GM18951 (cell line): ENCODE data around the gene GSDMA.

ENCODE experiments used
- POLR2A ChIP-seq: IDR thresholded peaks from 4 replicates; pipeline ENCODE4 v1.6.1; 2011; ENCODE audit warnings: mild to moderate bottlenecking; ENCODE audit not compliant: insufficient read length, insufficient read depth; ENCODE audit errors: extremely low read depth
- in situ Hi-C: fragments of 300-500 bp; cut with MboI; formaldehyde crosslinking; loops from one replicate; pipeline ENCODE4 v1.12.0; 2022; ENCODE audit warnings: low sequenced_read_pairs, mixed read lengths, inconsistent platforms; ENCODE audit not compliant: unreplicated experiment

The GSDMA gene

GRCh38 chr17:39962642-39963220, at the start of gene GSDMA:
Gene GSDMA, plus strand, starts transcription at chr17:39963004. Its CDS starts 2,684 bp downstream, at chr17:39965688.
- in situ Hi-C loops, result no loop called here
- TF ChIP-seq POLR2A, result no peak

GRCh38 chr17:39913989-39914388, 48.8 kb upstream of the GSDMA start:
- TF ChIP-seq POLR2A, result no peak
- in situ Hi-C loops, result no loop called here

GRCh38 chr17:39915559-39915958, 47.2 kb upstream of the GSDMA start:
- TF ChIP-seq POLR2A, result no peak
- in situ Hi-C loops, result no loop called here

GRCh38 chr17:39916918-39917317, 45.9 kb upstream of the GSDMA start:
- no peak for TF ChIP-seq POLR2A
- in situ Hi-C loops, result no loop called here

GRCh38 chr17:39919087-39919683, 43.6 kb upstream of the GSDMA start:
- no peak for TF ChIP-seq POLR2A
- in situ Hi-C loops, result no loop called here

- no peak for TF ChIP-seq POLR2A
- in situ Hi-C loops, result no loop called here
Measured at GRCh38 chr17:39920218-39921210, 42.3 kb upstream of the GSDMA start.

- no peak for TF ChIP-seq POLR2A
- in situ Hi-C loops, result no loop called here
Measured at GRCh38 chr17:39921323-39921722, 41.5 kb upstream of the GSDMA start.

- no peak for TF ChIP-seq POLR2A
- in situ Hi-C loops, result no loop called here
Measured at GRCh38 chr17:39922006-39922405, 40.8 kb upstream of the GSDMA start.

GRCh38 chr17:39923230-39923629, 39.6 kb upstream of the GSDMA start:
- TF ChIP-seq POLR2A, result no peak
- in situ Hi-C loops, result no loop called here

GRCh38 chr17:39923836-39924690, 38.7 kb upstream of the GSDMA start:
- TF ChIP-seq POLR2A, result no peak
- in situ Hi-C loops, result no loop called here

GRCh38 chr17:39924691-39925055, 38.1 kb upstream of the GSDMA start:
- no peak for TF ChIP-seq POLR2A
- in situ Hi-C loops, result no loop called here

GRCh38 chr17:39925282-39926134, 37.3 kb upstream of the GSDMA start:
- in situ Hi-C loops, result no loop called here
- TF ChIP-seq POLR2A, result no peak
